SU-DHL-6 (cell line): ENCODE measurements around the gene TNS3.

Experiments used
- H2AFZ ChIP-seq: fragments of 200-600 bp; sonication (generic); 2 replicates; pipeline ENCODE4 v1.6.1; 2014; ENCODE audit warnings: low read depth, mild to moderate bottlenecking, moderate library complexity, mixed read lengths, antibody characterized with exemption, low read length; ENCODE audit not compliant: severe bottlenecking
- H3F3A ChIP-seq: fragments of 200-600 bp; shearing (Covaris generic); 2 replicates; pipeline ENCODE4 v1.6.0; 2016; ENCODE audit warnings: antibody characterized with exemption, mild to moderate bottlenecking; ENCODE audit not compliant: insufficient read depth
- H3K27ac ChIP-seq: fragments of 200-600 bp; sonication (generic); 2 replicates; pipeline ENCODE4 v1.5.1; 2016; ENCODE audit warnings: low read depth, mild to moderate bottlenecking, low read length, moderate library complexity, mixed read lengths
- H3K27me3 ChIP-seq: fragments of 200-600 bp; sonication (generic), shearing (Covaris generic); 2 replicates; pipeline ENCODE4 v1.6.0; 2014; ENCODE audit warnings: mild to moderate bottlenecking, low read length
- H3K36me3 ChIP-seq: fragments of 200-600 bp; sonication (generic); 2 replicates; pipeline ENCODE4 v1.6.1; 2014; ENCODE audit warnings: mild to moderate bottlenecking, low read length, mixed read lengths
- H3K4me2 ChIP-seq: fragments of 300-600, 200-600 bp; shearing (Covaris generic), sonication (generic); 2 replicates; pipeline ENCODE4 v1.6.0; 2014; ENCODE audit warnings: low read length, low read depth, mild to moderate bottlenecking; ENCODE audit not compliant: poor library complexity, severe bottlenecking
- H3K4me3 ChIP-seq: fragments of 200-600 bp; sonication (generic); 2 replicates; pipeline ENCODE4 v1.5.1; 2014; ENCODE audit warnings: antibody characterized with exemption, low read length, mild to moderate bottlenecking, mixed read lengths; ENCODE audit not compliant: insufficient read depth, poor library complexity, severe bottlenecking
- H3K79me2 ChIP-seq: fragments of 200-600 bp; sonication (generic); 2 replicates; pipeline ENCODE4 v1.6.1; 2014; ENCODE audit warnings: mild to moderate bottlenecking, low read length, moderate library complexity; ENCODE audit not compliant: insufficient read depth
- H3K9ac ChIP-seq: fragments of 200-600 bp; sonication (generic); 2 replicates; pipeline ENCODE4 v1.7.0; 2014; ENCODE audit warnings: mild to moderate bottlenecking, low read length
- H3K9me2 ChIP-seq: fragments of 200-600 bp; sonication (generic); replicated peaks from 2 replicates; pipeline ENCODE4 v1.6.1; 2014; ENCODE audit warnings: low read length; ENCODE audit not compliant: insufficient read depth
- H3K9me3 ChIP-seq: fragments of 200-600 bp; sonication (generic); 2 replicates; pipeline ENCODE4 v1.6.1; 2014; ENCODE audit warnings: low read length, mixed read lengths; ENCODE audit not compliant: insufficient read depth
- H4K20me1 ChIP-seq: fragments of 200-600 bp; sonication (generic); 2 replicates; pipeline ENCODE4 v1.6.1; 2014; ENCODE audit warnings: low read depth, mild to moderate bottlenecking, antibody characterized with exemption, low read length, moderate library complexity, mixed read lengths
- CTCF ChIP-seq: fragments of 200-600 bp; sonication (generic); IDR thresholded peaks from one replicate; pipeline ENCODE4 v1.5.1; 2017; ENCODE audit warnings: antibody characterized with exemption, mild to moderate bottlenecking, low read length, moderate library complexity; ENCODE audit not compliant: insufficient read depth, poor library complexity, severe bottlenecking
- EZH2phosphoT487 ChIP-seq: fragments of 200-600 bp; sonication (generic), shearing (Covaris generic); conservative IDR thresholded peaks from 2 replicates; pipeline ENCODE4 v1.6.1; 2018; ENCODE audit warnings: mild to moderate bottlenecking, antibody characterized with exemption, low read length, moderate library complexity, mixed read lengths

TNS3 gene

GRCh38 chr7:47292832-47293309 lies 289.0 kb downstream of the TNS3 start:
- no peaks in the 10 kb centered on the region for H3K9me2 ChIP-seq
- H3K27ac ChIP-seq: no peak overlapping the region
- no peak overlapping the region for H3K9ac ChIP-seq
- H3K9me3 ChIP-seq: no peaks in the 10 kb centered on the region
- H3K79me2 ChIP-seq: no peaks in the 10 kb centered on the region
- 0 out of 2 replicates have a peak, but pooled peaks cover 5% of the 10 kb centered on the region for H3K36me3 ChIP-seq
- no peaks in the 10 kb centered on the region for H3K27me3 ChIP-seq
- no peak overlapping the region for H2AFZ ChIP-seq
- TF ChIP-seq CTCF (no peak), EZH2phosphoT487 (no peak)
- no peak overlapping the region for H3K4me2 ChIP-seq
- no peak overlapping the region for H3K4me3 ChIP-seq
- H3F3A ChIP-seq: no peaks in the 10 kb centered on the region
- H4K20me1 ChIP-seq: no peaks in the 10 kb centered on the region

GRCh38 chr7:47291461-47292081 lies 290.3 kb downstream of the TNS3 start:
- Histone ChIP-seq H3K9me2 (no peaks in the 10 kb centered on the region), H3K27ac (peak overlapping the region; percentile 43), H3K4me2 (peak overlapping the region; percentile 9)

GRCh38 chr7:47290867-47291266 lies 291.0 kb downstream of the TNS3 start:
- no peak overlapping the region for H3K4me2 ChIP-seq

More at GRCh38 chr7:47291461-47292081, 290.3 kb downstream of the TNS3 start:
- no peaks in the 10 kb centered on the region for H3F3A ChIP-seq
- H3K4me3 ChIP-seq: no peak overlapping the region
- H3K9me3 ChIP-seq: no peaks in the 10 kb centered on the region
- H2AFZ ChIP-seq: no peak overlapping the region
- TF ChIP-seq CTCF: no peak
- TF ChIP-seq EZH2phosphoT487: no peak
- 0 out of 2 replicates have a peak, but pooled peaks cover 5% of the 10 kb centered on the region for H3K36me3 ChIP-seq
- H3K9ac ChIP-seq: no peak overlapping the region
- no peaks in the 10 kb centered on the region for H4K20me1 ChIP-seq
- no peaks in the 10 kb centered on the region for H3K79me2 ChIP-seq
- H3K27me3 ChIP-seq: no peaks in the 10 kb centered on the region

More at GRCh38 chr7:47290867-47291266, 291.0 kb downstream of the TNS3 start:
- H3F3A ChIP-seq: no peaks in the 10 kb centered on the region
- H3K27me3 ChIP-seq: no peaks in the 10 kb centered on the region
- H2AFZ ChIP-seq: no peak overlapping the region
- TF ChIP-seq EZH2phosphoT487 (no peak), CTCF (no peak)
- no peaks in the 10 kb centered on the region for H4K20me1 ChIP-seq
- H3K9me2 ChIP-seq: no peaks in the 10 kb centered on the region
- no peak overlapping the region for H3K4me3 ChIP-seq
- H3K9me3 ChIP-seq: no peaks in the 10 kb centered on the region
- peak overlapping the region; percentile 43 for H3K27ac ChIP-seq
- H3K79me2 ChIP-seq: no peaks in the 10 kb centered on the region
- H3K36me3 ChIP-seq: 0 out of 2 replicates have a peak, but pooled peaks cover 5% of the 10 kb centered on the region
- H3K9ac ChIP-seq: no peak overlapping the region
